ENCODE measurements around the gene EML5.

The EML5 gene

DNA sequence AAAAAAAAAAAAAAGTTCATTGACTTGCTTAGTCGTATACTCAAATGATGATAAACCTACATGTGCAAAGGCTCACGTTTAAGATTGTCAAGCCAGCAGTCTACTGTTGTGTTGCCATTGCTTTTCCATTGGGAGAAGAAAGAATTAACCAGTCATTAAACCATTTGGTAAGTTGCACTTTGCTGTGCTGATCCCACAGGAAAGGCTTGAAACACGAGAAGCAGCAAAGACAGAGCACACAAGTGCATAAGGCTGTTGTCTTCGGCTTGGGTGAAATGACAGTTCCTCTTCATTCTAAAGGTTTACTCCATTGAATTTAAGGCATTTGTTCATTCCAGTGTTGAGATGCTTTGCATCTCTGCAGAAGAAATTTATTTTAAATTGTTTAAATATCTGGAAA, 179.8 kb downstream of the EML5 start:
- no peak for DNase-seq

DNA sequence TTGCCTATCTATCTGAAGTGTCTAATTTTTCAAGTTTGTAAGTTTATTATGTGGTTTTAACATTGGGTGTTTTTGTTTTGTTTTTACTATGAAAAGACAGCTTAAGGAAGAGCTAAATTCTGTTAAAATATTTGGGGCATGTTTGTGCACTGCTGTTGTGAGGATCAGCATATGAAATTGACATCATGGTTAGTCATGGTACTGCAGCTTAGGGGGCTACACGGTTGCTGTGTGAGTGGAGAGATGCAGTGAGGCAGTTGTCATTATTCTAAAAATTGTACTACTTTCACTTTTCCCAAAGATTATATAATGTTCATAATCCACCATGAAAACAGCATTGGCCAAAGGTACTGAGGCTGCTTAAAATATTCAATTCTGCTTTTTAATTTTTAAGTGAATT, 180.9 kb downstream of the EML5 start:
- no peak for DNase-seq

DNA sequence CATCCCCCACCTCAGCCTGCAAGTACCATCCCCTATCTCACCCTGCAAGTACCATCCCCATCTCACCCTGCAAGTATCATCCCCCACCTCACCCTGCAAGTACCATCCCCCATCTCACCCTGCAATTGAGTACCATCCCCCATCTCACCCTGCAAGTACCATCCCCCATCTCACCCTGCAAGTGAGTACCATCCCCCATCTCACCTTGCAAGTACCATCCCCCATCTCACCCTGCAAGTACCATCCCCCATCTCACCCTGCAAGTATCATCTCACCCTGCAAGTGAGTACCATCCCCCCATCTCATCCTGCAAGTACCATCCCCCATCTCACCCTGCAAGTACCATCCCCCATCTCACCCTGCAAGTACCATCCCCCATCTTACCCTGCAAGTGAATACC, 184.9 kb downstream of the EML5 start:
- no peak for DNase-seq

DNA sequence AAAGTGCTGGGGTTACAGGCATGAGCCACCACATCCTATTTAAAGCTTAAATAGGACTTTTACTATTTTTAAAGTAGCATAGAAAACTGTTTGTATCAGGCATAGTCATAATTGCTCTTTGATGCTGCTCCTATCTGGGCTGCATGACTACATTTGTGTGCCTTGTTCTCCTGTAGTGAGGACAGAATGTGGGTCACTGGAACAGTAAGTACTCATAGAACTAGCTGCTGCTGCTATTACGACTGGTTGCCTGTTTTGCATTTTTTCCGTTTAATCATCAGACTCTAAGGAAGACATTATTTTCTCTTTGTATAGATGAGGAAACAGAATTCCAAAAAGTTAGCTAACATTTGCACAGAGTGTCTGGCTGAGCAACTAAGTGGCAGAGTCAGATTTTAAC, 187.2 kb downstream of the EML5 start:
- no peak for DNase-seq

DNA sequence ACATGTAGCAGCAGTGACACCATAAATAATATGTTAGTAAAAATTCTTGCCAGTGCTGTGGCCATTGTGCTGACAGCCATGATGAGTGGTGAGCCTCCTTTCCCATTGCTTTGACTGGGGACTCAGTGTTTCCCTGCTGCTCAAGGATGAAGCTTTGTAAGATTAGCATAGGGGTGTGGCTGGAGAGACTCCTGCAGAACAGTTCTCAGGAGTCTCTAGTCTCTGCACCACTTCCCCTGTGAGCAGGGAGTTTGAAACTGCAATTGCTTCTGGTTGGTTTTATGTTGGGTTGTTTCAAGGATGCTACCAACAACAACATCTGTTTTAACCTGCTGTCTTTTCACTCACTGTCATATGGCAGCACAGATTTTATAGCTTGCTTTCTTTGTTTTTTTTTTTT, 188.5 kb downstream of the EML5 start:
- no peak for DNase-seq

DNA sequence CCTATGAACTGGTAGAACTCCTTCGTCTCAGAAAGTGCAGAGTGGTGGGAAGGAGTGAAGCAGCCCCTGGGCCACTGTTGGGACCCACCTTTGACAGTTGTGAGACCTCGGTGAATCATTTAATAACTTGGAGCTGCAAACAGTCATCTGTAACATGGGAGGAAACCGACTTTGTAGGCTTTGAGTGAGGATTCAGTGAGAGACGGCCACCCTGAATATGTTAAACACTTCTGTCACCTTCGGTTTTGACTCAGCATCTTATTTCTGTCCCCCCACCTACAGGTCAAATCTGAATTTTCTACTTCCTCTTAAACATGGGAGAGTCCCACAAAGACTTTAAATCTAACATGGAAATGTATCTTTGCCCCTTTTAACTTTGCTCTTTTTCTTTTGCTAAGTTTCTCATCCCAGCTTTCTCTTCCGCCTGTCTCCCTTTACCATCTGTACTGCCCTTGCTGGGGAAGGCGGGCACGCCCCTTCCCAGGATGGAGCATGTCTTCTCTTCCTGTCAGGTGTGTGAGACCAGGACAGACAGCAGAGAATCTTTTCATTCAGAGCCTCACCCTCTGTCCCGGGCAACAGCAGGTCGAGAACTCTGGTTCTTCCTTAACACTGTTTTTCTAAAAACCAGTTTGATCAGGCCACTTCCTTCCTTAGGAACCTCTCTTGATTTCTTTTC, 192.9 kb downstream of the EML5 start:
- DNase-seq = peak; percentile 6 to 26

DNA sequence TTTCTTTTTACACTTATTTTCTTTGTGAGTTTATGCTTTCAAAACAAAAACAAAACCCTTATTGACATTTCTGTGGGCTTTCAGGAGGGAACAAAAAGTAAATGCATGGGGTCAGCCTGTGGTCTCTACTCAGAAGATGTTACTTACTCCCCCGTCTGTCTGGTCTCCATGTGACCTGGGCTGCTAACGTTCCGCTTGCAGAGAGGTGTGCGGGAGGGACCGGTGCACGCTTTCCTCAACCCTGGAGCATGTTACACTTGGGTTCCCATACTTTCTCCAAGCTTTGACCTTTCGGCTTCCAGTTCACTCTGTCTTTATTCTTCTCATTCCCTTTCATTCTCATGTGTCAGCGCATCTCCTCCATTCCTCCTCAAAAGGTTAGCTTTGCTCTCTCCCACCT, 193.4 kb downstream of the EML5 start:
- DNase-seq = no peak

DNA sequence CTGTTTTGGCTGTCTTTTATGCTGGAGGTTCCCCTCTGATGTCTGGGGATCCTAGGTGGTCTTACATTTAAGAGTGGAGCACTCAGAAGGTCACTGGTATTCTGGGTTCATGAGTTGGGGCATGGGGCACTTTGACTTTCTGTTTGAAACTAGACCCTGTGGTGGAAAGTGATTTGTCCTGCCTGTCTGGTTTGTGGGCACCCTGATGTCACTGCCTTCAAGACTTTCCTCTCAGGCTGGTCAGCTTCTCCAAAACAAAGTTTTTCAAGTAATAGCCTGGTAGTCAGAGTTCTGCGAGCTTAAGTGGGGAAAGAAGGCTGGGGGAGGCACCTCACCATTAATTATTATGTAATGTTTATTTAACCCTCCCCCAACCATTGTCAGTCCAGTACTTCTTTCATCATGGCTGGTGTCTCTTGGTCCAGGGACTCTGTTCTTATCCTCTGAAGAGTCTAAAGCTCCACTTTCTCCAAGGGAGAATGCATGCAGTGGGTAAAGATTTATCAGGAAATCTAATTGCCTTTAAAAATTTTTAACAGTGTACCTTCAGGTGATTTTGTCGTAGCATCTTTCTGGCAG, 194.6 kb downstream of the EML5 start:
- no peak for DNase-seq

DNA sequence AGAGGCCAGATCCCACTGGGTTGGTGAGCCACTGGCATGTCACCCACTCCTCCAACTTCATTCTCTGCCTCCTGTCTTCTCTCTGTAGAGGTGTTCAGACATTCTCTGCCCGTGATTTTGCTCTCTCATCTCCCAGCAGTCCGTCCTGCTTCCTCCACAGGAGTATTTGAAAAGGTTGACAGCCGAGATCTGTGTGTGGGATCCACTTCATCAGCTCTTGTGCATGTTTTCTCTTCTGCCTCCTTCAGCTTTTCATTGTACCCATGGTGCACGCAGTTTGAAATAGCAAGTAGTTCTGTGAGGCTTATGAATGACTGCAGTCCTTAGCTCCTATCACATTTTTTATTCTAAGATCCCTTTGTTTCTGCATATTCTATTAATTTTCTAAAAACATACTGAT, 195.2 kb downstream of the EML5 start:
- no peak for DNase-seq

DNA sequence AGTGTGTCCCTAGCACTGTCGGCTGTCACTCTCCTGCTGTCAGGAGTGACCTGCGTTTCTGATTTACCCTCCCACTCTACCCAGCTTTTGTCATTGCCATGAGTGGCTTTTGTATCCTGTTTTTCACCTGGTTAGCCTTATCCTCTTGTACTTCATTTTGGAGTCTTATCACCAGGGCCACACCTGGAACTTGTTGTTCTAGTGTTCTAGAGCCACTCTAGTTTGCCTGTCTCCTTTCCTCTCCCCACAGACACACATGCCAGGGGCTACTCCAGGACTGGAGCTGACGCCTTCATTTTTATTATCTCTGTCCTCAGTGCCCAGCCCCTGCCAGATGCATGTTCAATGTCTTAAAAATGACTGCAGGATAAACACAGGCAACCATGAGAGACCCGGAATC, 195.7 kb downstream of the EML5 start:
- DNase-seq = no peak

DNA sequence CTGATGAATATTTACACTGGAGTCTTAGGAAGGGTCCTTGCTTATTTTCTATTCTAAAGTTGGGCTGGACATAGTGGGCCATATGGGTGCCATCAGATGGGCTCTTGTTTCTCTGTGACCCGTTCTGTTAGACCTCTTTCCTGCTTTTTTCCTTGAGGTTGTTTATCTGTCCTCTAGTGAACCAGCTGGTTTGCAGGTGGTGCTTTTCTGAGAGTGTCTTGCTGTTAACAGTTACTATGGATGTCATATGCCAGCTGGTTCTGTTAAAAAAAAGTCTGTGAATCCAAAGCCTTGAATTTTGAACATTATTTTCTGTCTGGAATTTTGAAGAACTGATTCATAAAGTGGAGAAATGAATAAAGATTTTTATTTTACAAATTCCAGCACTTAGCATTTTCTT, 200.7 kb downstream of the EML5 start:
- DNase-seq = no peak

DNA sequence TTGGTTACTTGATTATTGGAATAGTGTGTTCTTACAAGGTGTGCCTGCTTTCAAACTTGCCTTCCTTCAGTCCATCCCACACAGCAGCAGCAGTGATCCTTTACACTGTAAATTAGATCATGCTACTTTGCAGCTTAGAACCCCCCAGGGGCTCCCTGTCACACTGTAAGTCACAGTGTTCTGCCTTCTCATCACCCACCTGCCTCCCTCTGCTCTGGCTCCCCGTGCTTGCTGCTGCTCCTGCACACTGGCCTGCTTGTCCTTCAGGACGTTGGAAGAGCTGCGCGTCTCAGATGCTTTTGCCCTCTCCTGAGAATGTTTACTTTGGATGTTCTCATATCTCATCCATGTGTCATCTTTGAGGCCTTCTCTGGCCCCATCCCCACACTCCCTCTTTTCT, 202.6 kb downstream of the EML5 start:
- no peak for DNase-seq

DNA sequence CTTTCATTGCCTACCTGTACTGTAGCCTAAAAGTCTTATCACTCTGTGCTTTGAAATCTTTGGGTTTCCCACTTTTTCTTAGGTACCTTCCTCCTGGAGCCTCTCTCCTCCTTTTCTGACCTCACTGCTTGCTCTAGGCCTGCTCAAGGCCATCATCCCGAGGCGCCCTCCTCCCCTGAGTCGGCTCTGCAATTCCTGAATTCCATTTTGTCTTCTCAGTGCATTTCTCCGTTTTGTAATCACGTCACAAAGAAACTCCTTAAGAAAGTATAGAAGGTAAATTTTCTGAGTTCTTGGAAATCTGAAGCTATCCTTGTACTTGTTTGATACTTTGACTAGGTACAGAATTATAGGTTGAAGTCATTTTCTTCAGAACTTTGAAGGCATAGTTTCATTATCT, 204.7 kb downstream of the EML5 start:
- DNase-seq = no peak

DNA sequence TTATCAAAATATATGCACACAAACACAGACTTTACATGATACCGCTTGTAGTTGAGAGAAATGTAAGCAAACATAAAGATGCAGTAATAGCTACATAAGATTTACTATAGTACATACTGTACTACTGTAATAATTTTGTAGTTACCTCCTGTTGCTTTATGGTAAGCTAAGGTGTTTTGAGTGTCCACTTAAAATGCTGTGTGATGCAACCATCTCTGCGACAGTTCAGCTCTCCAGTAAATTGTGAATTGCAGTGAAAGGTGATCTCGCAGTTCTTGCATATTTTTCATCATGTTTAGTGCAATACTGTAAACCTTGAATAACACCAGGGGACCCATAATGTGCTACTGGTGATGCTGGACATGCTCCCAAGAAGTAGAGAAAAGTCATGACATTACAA, 208.3 kb downstream of the EML5 start:
- no peak for DNase-seq

DNA sequence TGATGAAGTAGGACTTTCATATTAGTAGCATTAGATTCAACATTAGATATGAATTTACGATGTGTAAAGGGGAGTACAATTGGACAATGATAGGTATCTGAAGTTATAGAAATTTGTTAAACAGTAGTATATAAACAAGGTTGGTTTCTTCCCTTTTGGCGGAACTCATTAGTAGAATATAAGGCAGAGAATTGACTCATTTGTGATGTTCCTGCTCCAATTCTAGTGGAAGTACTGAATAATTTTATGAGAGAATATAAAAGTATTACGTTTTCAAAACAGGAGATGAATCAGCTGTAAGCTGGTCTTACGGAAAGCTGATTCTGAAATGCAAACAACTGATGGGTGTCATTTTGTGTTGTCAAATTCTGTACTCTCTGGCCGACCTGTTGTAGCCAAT, 216.5 kb downstream of the EML5 start:
- no peak for DNase-seq

DNA sequence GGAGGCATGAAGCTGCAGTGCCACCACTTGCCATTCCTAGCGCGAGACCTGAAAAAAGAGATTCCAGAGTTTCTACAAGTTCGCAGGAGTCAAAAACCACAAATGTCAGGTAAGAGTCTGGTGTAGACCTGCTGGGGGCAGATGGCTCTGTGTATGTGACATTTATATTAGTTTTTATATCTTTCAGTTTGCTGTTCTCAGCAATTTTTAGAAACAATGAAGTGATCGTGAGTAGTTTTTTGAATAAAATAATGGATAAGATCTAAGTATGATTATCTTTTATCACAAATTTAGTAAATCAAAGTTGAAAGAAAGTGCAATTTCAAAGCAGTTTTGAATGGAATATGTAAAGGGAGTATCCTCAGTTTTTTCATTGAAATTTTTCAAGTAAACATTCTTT, 220.6 kb downstream of the EML5 start:
- DNase-seq = no peak

DNA sequence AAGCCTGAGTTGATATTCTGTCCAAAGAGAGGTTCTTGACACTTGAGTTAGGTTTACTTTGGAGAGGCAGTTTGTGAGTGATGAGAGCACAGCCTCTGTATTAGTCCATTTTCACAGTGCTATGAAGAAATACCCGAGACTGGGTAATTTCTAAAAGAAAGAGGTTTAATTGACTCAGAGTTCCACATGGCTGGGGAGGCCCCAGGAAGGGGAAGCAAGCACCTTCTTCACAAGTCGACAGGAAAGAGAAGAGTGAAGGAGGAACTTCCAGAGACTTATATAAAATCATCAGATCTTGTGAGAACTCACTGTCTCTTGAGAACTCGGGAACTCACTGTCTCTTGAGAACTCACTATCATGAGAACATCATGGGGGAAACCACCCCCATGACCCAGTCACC, 224.6 kb downstream of the EML5 start:
- DNase-seq = no peak

DNA sequence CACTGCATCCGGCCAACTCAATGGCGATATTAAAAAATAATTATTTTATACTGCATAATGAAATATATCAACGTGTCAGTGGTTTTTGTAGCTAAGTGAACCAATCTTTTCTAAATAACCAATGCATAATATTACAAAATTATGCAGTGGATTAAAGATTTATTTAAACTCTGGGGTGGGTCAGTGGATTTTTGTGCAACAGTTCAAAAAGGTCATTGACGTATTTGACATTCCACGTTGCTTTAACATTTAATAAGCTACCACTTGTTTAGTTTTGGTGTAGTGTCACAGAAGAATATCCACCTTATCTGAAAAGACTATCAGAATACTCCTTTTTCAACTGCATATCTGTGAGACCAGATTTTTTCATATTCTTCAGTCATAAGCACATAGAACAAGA, 227.3 kb downstream of the EML5 start:
- DNase-seq = no peak

DNA sequence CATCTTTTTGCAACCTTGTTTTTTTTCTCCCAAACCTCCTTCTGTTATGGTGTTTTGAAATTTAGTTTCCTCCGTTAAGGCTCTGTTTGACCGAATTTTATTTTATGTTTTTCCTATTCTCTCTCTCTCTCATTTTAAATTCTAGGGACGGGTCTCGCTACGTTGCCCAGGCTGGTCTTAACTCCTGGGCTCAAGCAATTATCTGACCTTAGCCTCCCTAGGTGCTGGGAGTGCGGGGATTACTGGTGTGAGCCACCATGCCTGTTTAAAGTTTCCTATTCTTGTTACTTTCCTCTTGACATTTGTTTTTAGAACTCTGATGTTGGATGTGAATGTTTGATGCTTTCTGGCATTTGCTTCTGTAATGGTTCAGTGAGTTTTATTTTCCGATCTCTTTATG, 228.9 kb downstream of the EML5 start:
- DNase-seq = no peak

DNA sequence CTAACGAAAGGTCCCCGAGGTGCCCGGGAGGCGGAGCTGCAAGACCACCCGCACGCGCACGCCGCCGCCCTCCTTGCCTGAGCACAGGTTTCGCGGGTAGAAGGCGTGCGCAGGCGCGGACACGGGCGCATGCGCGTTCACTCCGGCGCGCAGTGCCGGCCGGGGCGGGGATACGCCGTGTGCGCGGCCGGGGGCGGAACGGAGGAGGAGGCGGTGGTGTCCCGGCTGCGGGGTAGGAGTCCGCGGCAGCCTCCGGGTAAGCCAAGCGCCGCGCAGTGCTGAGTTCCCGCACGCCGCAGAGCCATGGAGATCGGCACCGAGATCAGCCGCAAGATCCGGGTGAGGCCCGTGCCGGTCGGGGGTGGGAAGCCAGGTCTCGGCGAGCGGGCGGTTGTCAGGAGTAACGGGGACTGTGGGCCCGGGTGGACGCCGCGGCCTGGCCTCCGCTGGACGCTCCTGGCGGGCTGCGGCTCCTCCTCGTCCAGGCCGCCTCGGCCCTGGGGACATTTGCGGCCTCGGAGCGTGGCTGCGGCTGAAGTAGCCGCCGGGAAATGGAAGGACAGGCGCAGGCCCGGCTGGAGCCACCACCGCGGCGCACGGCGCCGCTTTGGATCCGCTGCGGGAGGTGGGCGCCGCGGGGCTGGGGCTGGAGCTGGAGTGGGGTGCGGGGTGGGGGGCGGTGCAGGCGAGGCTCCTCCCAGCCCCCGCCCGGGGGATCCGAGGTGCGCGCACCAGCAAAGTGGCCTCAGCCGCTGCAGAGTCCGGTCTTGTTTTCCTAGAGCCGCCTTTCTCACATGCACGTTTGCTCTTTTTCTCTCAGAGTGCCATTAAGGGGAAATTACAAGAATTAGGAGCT, 229.7 kb downstream of the EML5 start, which contains the start of gene ZC3H14:
Gene ZC3H14 (plus strand): TSS at position 207 of the 856 bp plus-strand sequence. CDS start 97 bp downstream, at position 304.
- peak; percentile 78 to 82 for DNase-seq

DNA sequence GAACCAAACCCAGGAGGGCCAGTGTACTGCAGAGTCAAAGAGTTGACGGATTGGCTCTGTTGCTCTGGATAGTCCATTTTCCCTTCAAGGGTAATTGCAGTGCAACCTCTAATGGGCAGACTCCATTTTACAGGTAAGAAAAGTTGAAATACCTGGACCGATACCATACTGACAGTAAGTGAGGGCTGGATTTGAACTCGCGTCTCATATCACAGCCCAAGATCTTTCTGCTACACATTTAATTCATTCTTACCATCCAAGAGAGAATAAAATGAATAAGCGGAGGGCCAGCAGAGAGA, 230.3 kb downstream of the EML5 start:
- no peak for DNase-seq

All from stimulated activated CD4-positive, alpha-beta T cell treated with anti-CD3 and anti-CD28 coated beads, Interleukin-2, amount 100 ng/mL, for 48 hours (primary cell).